ENCODE results near the gene DDR2. TPM values are rescaled to one million over a fixed set of nuclear protein-coding genes. Genes with fewer than 3 reads are reported as not detected.

Gene DDR2
- total and polyA plus RNA-seq, 2 of the 4 experiments (the other 2 are of a cell fraction) = 66.1 to 245 TPM

- Histone ChIP-seq H3K4me2 (ENCODE audit: low read depth, low read length) (no peak overlapping the region), H3K9me1 (ENCODE audit: insufficient read depth, low read length) (peaks cover 38% of the 10 kb centered on the region), H3K9me3 (ENCODE audit: control insufficient read depth, insufficient read depth, low read length) (no peaks in the 10 kb centered on the region), H2BK15ac (ENCODE audit: low read depth, low read length) (no peak overlapping the region), H3K4me3 (ENCODE audit: insufficient read depth, low read depth, low read length) (no peak overlapping the region), H4K91ac (ENCODE audit: insufficient read depth, low read depth, low read length) (no peak overlapping the region), H4K8ac (ENCODE audit: low read depth in 2 of 2, low read length in 2 of 2) (no peak overlapping the region), H2BK5ac (ENCODE audit: low read depth, low read length, poor library complexity, severe bottlenecking) (no peak overlapping the region), H3K4me1 (ENCODE audit: control insufficient read depth, insufficient read depth, low read length) (peaks cover 4% of the 10 kb centered on the region), H3K18ac (ENCODE audit: low read depth, low read length) (no peak overlapping the region), H3K36me3 (ENCODE audit: control insufficient read depth, insufficient read depth, low read length) (peaks cover 16% of the 10 kb centered on the region), H2AFZ (replicated peaks; ENCODE audit: low read length, poor library complexity) (no peak overlapping the region), H4K5ac (ENCODE audit: low read depth, low read length) (no peak overlapping the region), H2BK120ac (ENCODE audit: low read depth, low read length) (no peak overlapping the region), H3K23ac (ENCODE audit: low read depth, low read length) (no peak overlapping the region), H3K56ac (ENCODE audit: extremely low read depth, insufficient read depth, low read length) (no peak overlapping the region), H2AK5ac (ENCODE audit: low read depth, low read length) (no peak overlapping the region), H4K20me1 (ENCODE audit: insufficient read depth, low read length) (peaks cover 60% of the 10 kb centered on the region), H3K9ac (ENCODE audit: low read depth, low read length) (no peak overlapping the region), H3K79me1 (ENCODE audit: low read depth in 1 of 2, low read length in 2 of 2) (peaks cover 44 to 71% of the 10 kb centered on the region in 2 experiments), H3K27ac (ENCODE audit: insufficient read depth, low read length) (no peak overlapping the region), H2AK9ac (replicated peaks; ENCODE audit: low read depth, low read length, poor library complexity) (no peak overlapping the region), H3K4ac (ENCODE audit: low read depth, low read length) (no peak overlapping the region), H3K27me3 (ENCODE audit: control insufficient read depth, insufficient read depth, low read length) (no peaks in the 10 kb centered on the region), H3K14ac (replicated peaks; ENCODE audit: low read depth, low read length) (no peak overlapping the region), H2BK20ac (ENCODE audit: low read depth, low read length) (no peak overlapping the region)
- BruUV-seq (replicated peaks) = no TSS peak
- dilution Hi-C loops (cut with HindIII; ENCODE audit: low sequenced_read_pairs, unreplicated experiment) = no loop called here
- WGBS, 2 experiments (ENCODE audit: extremely low coverage in 2 of 2, insufficient read length in 1 of 2) = no CpG with 5 or more reads among the region's 3 CpGs
- in situ Hi-C loops (cut with MboI; ENCODE audit: low sequenced_read_pairs) = no loop called here
- intact Hi-C loops (cut with micrococcal nuclease) = no loop called here
- ATAC-seq (ENCODE audit: low read depth) (no peak), DNase-seq (no peak)
- CTCF ChIA-PET = no interaction called here
- POLR2A ChIA-PET (ENCODE audit: unreplicated experiment) = no interaction called here
- TF ChIP-seq CHD1 (IDR thresholded peaks at IDR 0.05; ENCODE audit: low read depth, low read length) (no peak), MAZ (IDR thresholded peaks at IDR 0.05; ENCODE audit: borderline replicate concordance, low read depth, low read length) (no peak), CEBPB (IDR thresholded peaks at IDR 0.05; ENCODE audit: low read depth, low read length) (no peak), RAD21 (IDR thresholded peaks at IDR 0.05; ENCODE audit: low read length) (no peak), BHLHE40 (IDR thresholded peaks at IDR 0.05; ENCODE audit: low read depth, low read length) (no peak), ELK1 (IDR thresholded peaks at IDR 0.05; ENCODE audit: borderline replicate concordance, low read depth, low read length) (no peak), RCOR1 (IDR thresholded peaks at IDR 0.05; ENCODE audit: insufficient replicate concordance, low read length) (no peak), FOS (IDR thresholded peaks at IDR 0.05; ENCODE audit: low read depth, low read length) (no peak), POLR2A (IDR thresholded peaks at IDR 0.05; ENCODE audit: low read depth, low read length) (no peak), SMC3 (IDR thresholded peaks at IDR 0.05; ENCODE audit: low read depth, low read length) (no peak), NFE2L2 (IDR thresholded peaks at IDR 0.05; ENCODE audit: low read depth, low read length) (no peak), CTCF (conservative IDR thresholded peaks at IDR 0.05; ENCODE audit: low read depth, low read length) (no peak), USF2 (IDR thresholded peaks at IDR 0.05; ENCODE audit: low read depth, low read length) (no peak), MXI1 (IDR thresholded peaks at IDR 0.05; ENCODE audit: borderline replicate concordance, low read depth, low read length) (no peak), RFX5 (IDR thresholded peaks at IDR 0.05; ENCODE audit: low read depth, low read length) (no peak), MAFK (IDR thresholded peaks at IDR 0.05; ENCODE audit: low read depth, low read length) (no peak)
Observed at GRCh38 chr1:162726555-162726954, 94.3 kb downstream of the DDR2 start.

Measured in IMR-90 (cell line).